GM19193 (cell line): ENCODE measurements around the gene XPOT.

Source experiments
- POLR2A ChIP-seq: IDR thresholded peaks from 4 replicates; pipeline ENCODE4 v1.6.1; 2011; ENCODE audit not compliant: insufficient read depth, insufficient read length; ENCODE audit errors: extremely low read depth

Gene XPOT

DNA sequence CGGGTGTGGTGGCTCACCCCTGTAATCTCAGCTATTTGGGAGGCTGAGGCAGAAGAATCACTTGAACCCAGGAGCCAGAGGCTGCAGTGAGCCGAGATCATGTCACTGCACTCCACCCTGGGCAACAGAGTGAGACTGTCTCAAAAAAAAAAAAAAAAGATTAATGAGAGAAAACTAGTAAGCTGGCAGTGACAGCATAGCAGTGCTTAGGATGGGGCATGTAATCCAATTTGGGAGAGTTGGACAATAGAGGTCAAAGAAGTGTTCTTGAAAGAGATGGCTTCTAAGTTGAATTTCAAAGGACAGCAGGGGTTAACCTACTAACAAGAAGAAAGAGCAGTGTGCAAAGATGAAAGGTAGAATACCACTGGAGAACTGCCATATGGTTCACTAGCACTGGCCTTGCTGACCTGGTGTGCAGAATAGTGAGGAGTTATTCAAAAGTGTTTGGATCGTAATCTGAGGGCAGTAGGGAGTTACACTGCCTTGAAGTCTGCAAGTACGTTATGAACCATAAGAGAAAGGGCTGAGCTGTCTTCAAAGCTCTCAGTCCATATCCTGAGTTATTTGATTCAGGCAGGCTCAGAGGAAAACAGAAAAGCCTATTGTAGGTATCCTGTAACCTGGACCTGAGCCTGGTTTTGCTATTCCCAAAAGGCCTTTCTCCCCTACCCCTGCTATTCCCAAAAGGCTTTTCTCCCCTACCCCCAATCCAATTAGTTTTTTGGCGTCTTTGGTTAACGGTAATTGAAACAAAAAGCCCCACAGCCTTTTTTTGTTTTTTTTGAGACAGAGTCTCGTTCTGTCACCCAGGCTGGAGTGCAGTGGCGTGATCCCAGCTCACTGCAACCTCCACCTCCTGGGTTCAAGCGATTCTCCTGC is 3.4 kb downstream of the XPOT start:
- TF ChIP-seq POLR2A = no peak

GRCh38 chr12:64411427-64411826 is 7.2 kb downstream of the XPOT start:
- no peak for TF ChIP-seq POLR2A

- no peak for TF ChIP-seq POLR2A
Observed at GRCh38 chr12:64412459-64412858, 8.3 kb downstream of the XPOT start.

DNA sequence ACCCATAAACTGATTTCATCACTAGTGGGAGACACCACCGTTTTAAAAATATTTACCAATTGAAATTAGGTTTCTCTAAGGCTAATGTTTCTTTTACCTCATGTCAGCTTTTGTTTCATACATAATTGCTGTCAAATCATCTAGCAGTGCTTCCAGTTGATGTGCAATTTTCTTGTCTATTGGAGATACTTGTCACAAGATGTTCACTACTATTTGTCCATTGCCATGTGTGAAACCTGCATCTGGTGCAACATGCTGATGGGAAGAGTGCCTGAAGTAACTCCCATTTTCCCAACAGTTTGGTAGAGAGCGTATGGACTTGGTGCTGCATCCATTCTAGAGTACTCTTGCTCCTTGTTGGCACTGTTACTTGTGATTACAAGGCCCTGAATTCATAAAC is 9.7 kb downstream of the XPOT start:
- TF ChIP-seq POLR2A = no peak

GRCh38 chr12:64418209-64418608 is 14.0 kb downstream of the XPOT start:
- no peak for TF ChIP-seq POLR2A

DNA sequence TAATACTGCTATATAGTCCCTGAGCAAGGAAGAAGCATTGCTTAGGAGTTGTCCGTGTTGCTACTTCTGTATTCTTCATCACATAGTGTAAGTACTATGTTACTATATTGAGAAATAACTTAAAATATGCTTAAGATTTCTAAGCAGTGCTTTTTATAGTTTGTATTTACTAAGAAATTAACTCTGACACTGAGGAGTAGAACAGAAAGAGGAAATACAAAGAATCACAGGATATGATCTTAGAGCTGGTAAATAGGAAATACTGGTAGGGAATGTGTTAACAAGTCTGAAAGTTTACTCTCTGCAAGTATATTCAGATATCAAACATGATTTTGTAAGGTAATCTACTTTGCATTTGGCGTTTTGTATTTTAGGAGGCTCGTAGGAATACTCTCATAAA is 15.5 kb downstream of the XPOT start:
- TF ChIP-seq POLR2A = no peak

DNA sequence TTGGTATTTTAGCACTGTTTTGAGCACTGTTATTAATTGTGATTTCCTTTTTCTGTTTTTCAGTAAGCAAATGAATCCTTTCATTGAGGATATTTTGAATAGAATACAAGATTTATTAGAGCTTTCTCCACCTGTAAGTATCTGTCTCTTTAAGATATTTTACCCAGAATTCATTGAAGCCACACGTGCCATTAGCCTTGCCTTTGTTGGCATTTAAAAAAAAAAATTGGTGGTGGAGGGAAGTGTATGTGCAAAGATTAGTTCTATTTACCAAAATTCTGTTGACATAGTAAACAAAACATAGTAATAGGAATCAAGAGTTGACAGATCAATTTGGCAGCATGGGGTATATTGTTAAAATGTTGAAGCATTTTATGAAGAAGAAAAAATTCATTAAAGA is 23.8 kb downstream of the XPOT start:
- TF ChIP-seq POLR2A = no peak

GRCh38 chr12:64428956-64429355 is 24.8 kb downstream of the XPOT start:
- no peak for TF ChIP-seq POLR2A

DNA sequence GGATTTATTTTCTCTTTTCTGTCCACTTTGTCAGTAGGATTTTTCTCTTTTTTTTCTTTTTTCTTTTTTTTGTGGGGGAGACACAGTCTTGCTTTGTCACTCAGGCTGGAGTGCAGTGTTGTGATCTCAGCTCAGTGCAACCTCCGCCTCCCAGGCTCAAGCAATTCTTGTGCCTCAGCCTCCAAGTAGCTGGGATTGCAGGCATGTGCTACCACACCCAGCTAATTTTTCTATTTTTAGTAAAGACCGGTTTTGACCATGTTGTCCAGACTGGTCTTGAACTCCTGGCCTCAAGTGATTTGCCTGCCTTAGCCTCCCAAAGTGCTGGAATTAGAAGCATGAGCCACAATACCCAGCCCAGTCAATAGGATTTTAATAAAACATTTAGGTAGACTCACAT is 26.7 kb downstream of the XPOT start:
- TF ChIP-seq POLR2A = no peak

DNA sequence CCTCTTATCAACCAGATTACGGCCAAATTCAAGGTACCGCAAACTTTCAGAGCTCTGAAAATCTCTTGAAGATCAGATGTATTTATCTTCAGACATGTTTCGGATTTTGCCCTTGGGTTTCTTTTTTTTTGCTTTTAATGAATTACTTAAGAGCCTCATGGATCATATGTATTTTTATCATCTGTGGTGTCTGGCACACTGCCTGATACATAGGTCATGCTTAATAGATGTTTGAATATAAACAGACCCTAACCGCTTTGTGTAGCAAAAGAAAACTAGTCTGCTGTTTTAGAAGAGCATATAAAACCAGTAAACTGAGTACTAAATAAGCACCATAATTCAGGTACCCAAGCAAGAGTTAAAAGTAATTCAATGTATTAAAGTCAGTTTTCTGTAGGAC is 27.6 kb downstream of the XPOT start:
- TF ChIP-seq POLR2A = no peak

DNA sequence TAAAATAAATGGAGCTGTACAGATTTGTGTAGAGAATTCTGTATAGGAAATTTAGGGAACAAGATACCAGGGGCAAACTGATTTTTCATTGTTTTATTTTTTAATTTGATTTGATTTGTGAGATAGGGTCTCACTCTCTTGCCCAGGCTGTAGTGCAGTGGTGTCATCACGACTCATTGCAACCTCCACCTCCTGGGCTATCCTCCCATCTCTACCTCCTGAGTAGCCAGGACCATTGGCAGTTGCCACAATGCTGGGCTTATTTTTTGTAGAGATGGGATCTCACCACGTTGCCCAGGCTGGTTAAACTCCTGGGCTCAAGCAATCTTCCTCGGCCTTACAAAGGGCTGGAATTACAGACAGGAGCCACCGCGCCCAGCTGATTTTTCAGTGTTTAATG is 29.7 kb downstream of the XPOT start:
- TF ChIP-seq POLR2A = no peak

GRCh38 chr12:64440100-64440499 is 35.9 kb downstream of the XPOT start:
- no peak for TF ChIP-seq POLR2A

- TF ChIP-seq POLR2A = no peak
Observed at GRCh38 chr12:64445490-64445889, 41.3 kb downstream of the XPOT start.

GRCh38 chr12:64446295-64446694 is 42.1 kb downstream of the XPOT start:
- TF ChIP-seq POLR2A = no peak

DNA sequence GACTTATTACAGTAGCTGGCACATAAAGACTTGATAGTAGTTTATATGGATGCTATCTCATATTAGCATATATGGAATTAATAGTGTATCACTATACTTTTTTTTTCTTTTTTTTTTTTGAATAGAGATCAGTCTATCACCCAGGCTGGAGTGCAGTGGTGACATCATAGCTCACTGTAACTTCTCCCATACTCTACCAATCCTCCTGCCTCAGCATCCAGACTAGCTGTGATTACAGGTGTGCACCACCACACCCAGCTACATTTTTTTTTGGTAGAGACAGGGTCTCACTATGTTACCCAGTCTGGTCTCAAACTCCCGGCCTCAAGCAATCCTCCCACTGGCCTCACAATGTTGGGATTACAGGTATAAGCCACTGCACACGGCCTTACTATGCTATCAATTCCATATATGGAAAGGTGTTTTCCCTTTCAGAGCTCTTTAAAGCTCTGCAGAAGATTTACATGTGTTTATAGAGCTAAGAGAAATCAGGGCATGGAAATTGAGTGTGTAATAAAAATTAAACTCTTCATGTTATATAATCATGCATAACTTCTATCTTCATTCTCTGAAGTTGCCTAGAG is 46.0 kb downstream of the XPOT start:
- no peak for TF ChIP-seq POLR2A

DNA sequence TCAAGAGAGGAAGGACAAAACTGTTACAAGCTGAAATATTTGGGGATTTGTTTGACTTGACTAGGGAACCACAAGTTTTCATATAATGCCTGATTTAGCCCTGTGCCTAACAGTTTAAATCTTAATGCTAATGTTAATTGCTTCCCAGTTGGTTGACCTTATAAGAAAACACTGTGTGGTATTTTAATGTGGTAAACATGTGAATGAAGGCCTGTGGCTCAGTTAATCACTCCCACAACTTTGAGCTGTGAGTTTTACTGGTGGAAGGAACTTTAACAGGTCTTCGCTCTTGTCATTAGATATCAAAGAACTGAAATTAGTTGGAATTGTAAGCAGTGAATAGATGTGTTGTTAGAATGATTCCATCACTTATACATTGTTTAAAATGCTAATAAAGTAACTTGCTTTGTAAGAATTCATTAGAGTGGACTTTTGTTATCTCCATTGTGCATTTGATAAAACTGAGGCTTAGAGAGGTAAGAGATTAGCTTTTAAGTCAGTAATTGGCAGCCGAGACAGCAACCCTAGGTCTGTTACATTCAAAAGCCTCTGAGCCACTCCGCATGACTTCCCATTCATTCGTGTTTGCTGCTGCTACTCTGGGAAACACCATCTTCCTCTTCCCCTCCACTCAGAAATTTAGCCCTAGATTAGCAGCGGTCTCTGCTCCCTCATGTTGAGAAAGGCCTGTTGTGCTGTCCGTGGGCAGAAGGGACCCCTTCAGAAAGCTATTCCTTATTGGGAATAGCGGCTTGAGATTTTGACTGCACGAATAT is 46.7 kb downstream of the XPOT start:
- TF ChIP-seq POLR2A = no peak

DNA sequence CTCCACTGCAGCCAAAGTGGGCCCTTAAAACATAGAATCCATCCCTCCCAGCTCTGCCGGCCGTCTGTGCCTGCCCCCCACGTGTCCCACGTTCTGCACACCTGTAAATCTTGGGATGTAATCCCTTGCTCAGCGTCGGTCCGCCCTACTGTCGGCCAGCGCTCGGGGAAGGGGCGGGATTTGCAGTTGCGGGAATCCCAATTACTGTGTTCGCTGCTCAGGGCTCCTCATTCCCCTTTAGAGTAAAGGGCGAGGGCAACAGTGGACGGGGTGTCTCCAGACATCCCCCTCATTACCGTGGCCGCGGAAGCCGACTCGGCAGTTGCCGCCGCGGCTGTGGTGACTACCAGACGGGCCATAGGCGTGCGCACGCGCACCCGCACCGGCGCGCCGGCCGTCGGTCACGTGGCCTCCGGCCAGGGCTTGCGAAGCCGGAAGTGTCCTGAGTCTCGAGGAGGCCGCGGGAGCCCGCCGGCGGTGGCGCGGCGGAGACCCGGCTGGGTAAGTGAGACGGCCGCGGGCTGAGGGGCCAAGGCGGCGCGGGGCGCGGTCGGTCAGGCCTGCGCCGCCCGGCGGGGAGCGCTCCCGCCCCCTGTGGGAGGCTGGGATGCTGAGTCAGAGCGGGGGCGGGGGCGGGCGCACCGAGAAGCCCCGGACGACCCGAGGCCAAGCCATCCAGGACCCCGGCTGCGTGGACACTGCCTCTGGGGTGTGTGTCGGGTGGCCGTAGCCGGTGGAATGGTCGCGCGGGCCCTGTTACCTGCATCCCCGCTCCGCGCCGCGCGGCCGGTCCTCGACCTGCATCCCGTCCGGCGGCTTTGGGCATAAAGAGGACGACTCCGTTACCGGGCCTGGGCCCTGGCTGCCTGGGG is 47.7 kb downstream of the XPOT start, which contains the start of gene TBK1:
Gene TBK1, plus strand, starts transcription at position 434 of the 872 bp plus-strand sequence. CDS start 3,751 bp downstream, outside the sequence.
- TF ChIP-seq POLR2A = peak; percentile 90
